ENCODE data around the gene APBB2.

DNA sequence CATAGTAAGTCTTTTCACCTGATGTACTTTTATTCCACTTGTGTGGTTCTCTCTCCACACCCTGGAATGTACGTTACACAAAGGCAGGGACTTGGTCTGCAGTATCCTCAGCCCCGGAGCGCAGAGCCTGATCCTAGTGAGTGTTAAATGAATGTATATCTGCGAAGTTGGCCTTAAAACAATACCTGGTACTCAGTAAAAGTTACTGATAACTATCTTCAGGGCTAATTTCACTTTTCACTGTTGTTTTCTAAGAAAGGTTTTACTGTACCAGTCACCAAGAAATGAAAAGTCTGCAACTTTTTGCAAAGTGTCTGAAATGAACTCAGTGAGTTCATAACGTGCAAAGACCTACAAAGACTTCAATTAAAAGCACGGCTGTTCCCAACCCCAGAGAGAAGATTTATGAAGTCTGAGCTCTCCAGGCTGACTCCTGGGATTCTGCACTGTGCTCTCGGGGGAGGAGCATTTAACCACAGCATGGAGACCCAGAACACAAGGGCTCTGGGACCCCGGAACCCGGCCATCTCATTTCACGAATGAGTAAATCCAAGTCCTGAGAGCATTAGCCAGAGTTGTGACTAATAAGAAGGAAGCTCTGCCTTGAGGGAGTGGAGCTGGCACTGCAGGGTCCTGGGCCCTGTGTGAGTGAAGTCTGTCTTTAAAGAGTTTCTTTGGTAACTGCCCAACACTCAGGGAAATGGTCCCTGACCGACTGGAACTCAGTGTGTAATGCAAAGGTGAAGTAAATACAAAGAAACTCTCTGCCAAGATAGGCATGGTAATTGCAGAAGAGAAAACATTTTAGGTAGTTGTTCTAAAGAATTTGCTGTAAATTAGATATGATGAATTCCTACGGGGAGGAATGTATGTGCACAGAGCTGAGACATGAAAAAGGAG is 298.8 kb downstream of the APBB2 start:
- TF ChIP-seq ISL1 (CRISPR knock-in tag; IDR thresholded peaks at IDR 0.05) (peak; percentile 49; the same call in 1 of the 2 replicates), ZNF565 (CRISPR knock-in tag; conservative IDR thresholded peaks at IDR 0.05; ENCODE audit: low read depth) (no peak), ZNF8 (CRISPR knock-in tag; IDR thresholded peaks at IDR 0.05) (no peak), GLIS3 (CRISPR knock-in tag; IDR thresholded peaks at IDR 0.05) (no peak), PATZ1 (CRISPR knock-in tag; IDR thresholded peaks at IDR 0.05; ENCODE audit: borderline replicate concordance) (no peak)
- TF ChIP-seq, protein P1, sequence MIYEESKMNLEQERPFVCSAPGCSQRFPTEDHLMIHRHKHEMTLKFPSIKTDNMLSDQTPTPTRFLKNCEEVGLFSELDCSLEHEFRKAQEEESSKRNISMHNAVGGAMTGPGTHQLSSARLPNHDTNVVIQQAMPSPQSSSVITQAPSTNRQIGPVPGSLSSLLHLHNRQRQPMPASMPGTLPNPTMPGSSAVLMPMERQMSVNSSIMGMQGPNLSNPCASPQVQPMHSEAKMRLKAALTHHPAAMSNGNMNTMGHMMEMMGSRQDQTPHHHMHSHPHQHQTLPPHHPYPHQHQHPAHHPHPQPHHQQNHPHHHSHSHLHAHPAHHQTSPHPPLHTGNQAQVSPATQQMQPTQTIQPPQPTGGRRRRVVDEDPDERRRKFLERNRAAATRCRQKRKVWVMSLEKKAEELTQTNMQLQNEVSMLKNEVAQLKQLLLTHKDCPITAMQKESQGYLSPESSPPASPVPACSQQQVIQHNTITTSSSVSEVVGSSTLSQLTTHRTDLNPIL (CRISPR knock-in tag; IDR thresholded peaks at IDR 0.05; ENCODE audit: low read depth) = no peak

All from SK-N-SH treated with all-trans-retinoic acid at 6 μM for 48 hours (cell line).